ENCODE data around the gene MANSC4. TPM values are rescaled to one million over a fixed set of nuclear protein-coding genes. Genes with fewer than 3 reads are reported as not detected.

MANSC4 gene
- total and polyA plus RNA-seq, 9 of the 15 experiments (the other 6 are each of a cell fraction or from before 2014, with no cell fraction given): not detected

GRCh38 chr12:27821259-27821973, 41.4 kb upstream of the MANSC4 start (continued):
- TF ChIP-seq CHD7 (IDR thresholded peaks at IDR 0.05; ENCODE audit: low read depth, low read length) (no peak), MAFF (IDR thresholded peaks at IDR 0.05; ENCODE audit: low read length) (no peak), TFAM (CRISPR knock-in tag; conservative IDR thresholded peaks at IDR 0.05) (no peak), POLR3G (IDR thresholded peaks at IDR 0.05; ENCODE audit: extremely low read depth, insufficient read length, insufficient replicate concordance) (no peak), ZNF3 (CRISPR knock-in tag; IDR thresholded peaks at IDR 0.05) (no peak), TEAD2 (tag; IDR thresholded peaks at IDR 0.05) (peak; percentile 78), PTRF (tag; IDR thresholded peaks at IDR 0.05) (no peak), MITF (IDR thresholded peaks at IDR 0.05) (no peak), RERE (CRISPR knock-in tag; IDR thresholded peaks at IDR 0.05; ENCODE audit: borderline replicate concordance) (no peak)

All from K562 (cell line).